Uterus (tissue), 4 donors: ENCODE data around the gene RPLP2. TPM values are rescaled to one million over a fixed set of nuclear protein-coding genes. Genes with fewer than 3 reads are reported as not detected.

Experiments
- DNase-seq, 2 donors: peaks; one replicate each; pipeline ENCODE4 v3.0.0-alpha.2; 2019 to 2020
- H3K27ac ChIP-seq, 2 donors: fragments of 200-600 bp; sonication (generic); 1 replicate in 1 of 2; 2 replicates in 1 of 2; pipeline ENCODE4 v1.5.1; 2016 to 2018
- H3K27me3 ChIP-seq, 2 donors: fragments of 200-600 bp; sonication (generic); one replicate each; pipeline ENCODE4 v1.5.1; 2018 to 2019; ENCODE audit warnings: control low read depth in 1 of 2
- H3K36me3 ChIP-seq, 2 donors: fragments of 200-600 bp; sonication (generic); one replicate each; pipeline ENCODE4 v1.5.1; 2019; ENCODE audit warnings: control low read depth in 1 of 2
- H3K4me1 ChIP-seq, 2 donors: fragments of 200-600 bp; sonication (generic); one replicate each; pipeline ENCODE4 v1.5.1; 2018 to 2019; ENCODE audit warnings: control low read depth in 1 of 2
- H3K4me3 ChIP-seq, 2 donors: fragments of 200-600 bp; sonication (generic); 1 replicate in 1 of 2; 2 replicates in 1 of 2; pipeline ENCODE4 v1.5.1; 2018 to 2019; ENCODE audit warnings: mild to moderate bottlenecking in 1 of 2
- H3K9me3 ChIP-seq, 2 donors: fragments of 200-600 bp; sonication (generic); one replicate each; pipeline ENCODE4 v1.5.1; 2019; ENCODE audit warnings: control low read depth in 1 of 2
- POLR2A ChIP-seq, 2 donors: fragments of 450-650 bp; IDR thresholded peaks; one replicate each; pipeline ENCODE4 v1.6.1; 2016; ENCODE audit warnings: antibody characterized with exemption in 2 of 2, mild to moderate bottlenecking in 1 of 2, moderate library complexity in 1 of 2
- intact Hi-C: fragments of 100-400 bp; cut with DNase I; formaldehyde crosslinking; loops from one replicate; pipeline ENCODE4 v1.15.1; 2023; ENCODE audit warnings: low total_unique reads
- total RNA-seq, 4 donors: library from RNA; depleted of rRNA in 3 of 4; stranded (reverse); fragments of >200 nt in 3 of 4; gene quantifications; one replicate each; pipeline versions ENCODE4 v1.1.0 to v1.2.4, GENCODE V29; 2014 to 2023
- TF ChIP-seq, protein P1 (sequence below), 4 experiments: fragments of 200-600 bp in 2 of 4; fragments of 450-650 bp in 2 of 4; sonication (generic) in 2 of 4; IDR thresholded peaks; one replicate each; pipeline ENCODE4 v1.5.1; 2016 to 2019; ENCODE audit warnings: antibody characterized with exemption in 4 of 4, mild to moderate bottlenecking in 2 of 4, moderate library complexity in 1 of 4
- donor health status: DM: yes; HTN: yes; CAD: no.

Gene RPLP2
- total RNA-seq, 4 donors from 2014 or later: 100 to 1,968 (median 496) TPM

DNA sequence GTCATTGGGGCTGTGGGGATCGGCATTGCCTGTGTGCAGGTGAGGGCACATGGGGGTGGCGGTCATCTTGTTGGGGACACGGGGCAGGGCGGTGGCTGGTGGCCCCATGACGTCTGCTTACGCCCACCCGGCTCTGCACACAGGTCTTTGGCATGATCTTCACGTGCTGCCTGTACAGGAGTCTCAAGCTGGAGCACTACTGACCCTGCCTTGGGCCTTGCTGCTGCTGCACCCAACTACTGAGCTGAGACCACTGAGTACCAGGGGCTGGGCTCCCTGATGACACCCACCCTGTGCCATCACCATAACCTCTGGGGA, 28.2 kb downstream of the RPLP2 start:
- no peak for DNase-seq
- intact Hi-C loops: no loop called here
- Histone ChIP-seq H3K9me3 (no peaks in the 10 kb centered on the region), H3K4me3 (no peak overlapping the region), H3K27me3 (no peaks in the 10 kb centered on the region), H3K27ac (no peak overlapping the region), H3K4me1 (peaks cover 7 to 33% of the 10 kb centered on the region in 2 donors), H3K36me3 (no peaks in the 10 kb centered on the region)
- TF ChIP-seq, protein P1, sequence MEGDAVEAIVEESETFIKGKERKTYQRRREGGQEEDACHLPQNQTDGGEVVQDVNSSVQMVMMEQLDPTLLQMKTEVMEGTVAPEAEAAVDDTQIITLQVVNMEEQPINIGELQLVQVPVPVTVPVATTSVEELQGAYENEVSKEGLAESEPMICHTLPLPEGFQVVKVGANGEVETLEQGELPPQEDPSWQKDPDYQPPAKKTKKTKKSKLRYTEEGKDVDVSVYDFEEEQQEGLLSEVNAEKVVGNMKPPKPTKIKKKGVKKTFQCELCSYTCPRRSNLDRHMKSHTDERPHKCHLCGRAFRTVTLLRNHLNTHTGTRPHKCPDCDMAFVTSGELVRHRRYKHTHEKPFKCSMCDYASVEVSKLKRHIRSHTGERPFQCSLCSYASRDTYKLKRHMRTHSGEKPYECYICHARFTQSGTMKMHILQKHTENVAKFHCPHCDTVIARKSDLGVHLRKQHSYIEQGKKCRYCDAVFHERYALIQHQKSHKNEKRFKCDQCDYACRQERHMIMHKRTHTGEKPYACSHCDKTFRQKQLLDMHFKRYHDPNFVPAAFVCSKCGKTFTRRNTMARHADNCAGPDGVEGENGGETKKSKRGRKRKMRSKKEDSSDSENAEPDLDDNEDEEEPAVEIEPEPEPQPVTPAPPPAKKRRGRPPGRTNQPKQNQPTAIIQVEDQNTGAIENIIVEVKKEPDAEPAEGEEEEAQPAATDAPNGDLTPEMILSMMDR (IDR thresholded peaks at IDR 0.05): no peak

DNA sequence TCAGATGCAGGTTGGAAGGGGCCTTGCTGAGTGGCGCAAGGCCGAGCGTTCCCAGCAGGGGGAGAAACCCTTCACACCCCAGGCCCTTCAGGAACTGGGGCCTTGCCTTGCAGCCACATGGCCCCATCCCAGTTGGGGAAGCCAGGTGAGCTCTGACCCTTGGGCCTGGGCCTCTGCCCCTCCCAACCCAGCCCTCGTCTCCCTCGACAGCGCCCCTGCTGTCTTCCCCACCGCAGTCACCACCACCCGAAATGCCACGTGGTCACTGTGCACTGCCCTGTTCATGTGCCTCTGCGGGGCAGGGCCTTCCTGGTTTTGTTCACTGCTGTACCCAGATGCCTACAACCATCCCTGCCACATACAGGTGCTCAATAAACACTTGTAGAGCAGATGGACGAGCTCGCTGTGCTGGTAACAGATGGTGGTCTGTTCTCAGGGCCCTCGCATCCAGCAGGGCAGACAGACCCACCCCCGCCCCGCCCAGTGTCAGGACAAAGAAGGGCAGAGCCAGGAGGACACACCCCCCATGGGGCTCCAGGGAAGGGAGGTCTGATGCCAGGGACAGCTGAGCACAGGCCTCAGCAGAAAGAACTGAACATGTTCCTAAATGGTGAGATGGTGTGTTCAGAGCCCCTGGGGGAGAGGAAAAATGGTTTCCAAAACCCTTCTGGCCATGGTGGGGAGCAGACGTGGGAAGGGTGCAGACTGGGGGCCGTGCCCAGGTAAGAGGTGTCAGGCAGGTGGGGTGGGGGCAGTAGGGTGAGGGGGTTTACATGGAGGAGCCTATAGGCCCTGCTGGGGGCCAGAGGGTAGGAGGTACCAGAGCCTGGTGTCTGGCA, 28.9 kb downstream of the RPLP2 start:
- intact Hi-C loops: no loop called here
- H3K9me3 ChIP-seq: no peaks in the 10 kb centered on the region
- TF ChIP-seq, protein P1 (IDR thresholded peaks at IDR 0.05): no peak
- no peak for TF ChIP-seq POLR2A (IDR thresholded peaks at IDR 0.05)
- H3K27me3 ChIP-seq: no peaks in the 10 kb centered on the region
- no peak overlapping the region for H3K4me3 ChIP-seq
- no peak overlapping the region for H3K27ac ChIP-seq
- no peak for DNase-seq
- H3K4me1 ChIP-seq: peaks cover 7 to 30% of the 10 kb centered on the region in 2 donors
- no peaks in the 10 kb centered on the region for H3K36me3 ChIP-seq

DNA sequence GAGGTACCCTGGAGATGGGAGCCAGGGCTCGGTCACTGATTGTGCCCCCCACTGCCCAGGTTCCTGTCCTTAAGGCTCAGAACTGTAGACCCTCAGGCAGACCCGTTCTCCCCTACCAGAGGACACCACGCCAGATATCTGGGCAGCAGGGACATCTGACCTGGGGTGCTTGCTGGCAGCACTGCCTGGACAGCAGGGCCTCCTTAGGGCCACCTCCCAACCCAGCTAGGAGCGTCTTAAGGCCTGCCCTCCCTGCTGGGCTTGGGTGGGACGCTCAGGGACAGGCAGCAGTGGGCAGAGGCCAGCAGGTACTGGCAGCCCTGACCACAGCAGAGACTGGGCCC, 29.5 kb downstream of the RPLP2 start:
- TF ChIP-seq, protein P1 (IDR thresholded peaks at IDR 0.05): no peak
- TF ChIP-seq POLR2A (IDR thresholded peaks at IDR 0.05): no peak
- no peak overlapping the region for H3K27ac ChIP-seq
- H3K4me3 ChIP-seq: no peak overlapping the region
- H3K36me3 ChIP-seq: no peaks in the 10 kb centered on the region
- intact Hi-C loops: no loop called here
- no peak for DNase-seq
- H3K9me3 ChIP-seq: no peaks in the 10 kb centered on the region
- peaks cover 7 to 24% of the 10 kb centered on the region in 2 donors for H3K4me1 ChIP-seq
- no peaks in the 10 kb centered on the region for H3K27me3 ChIP-seq

DNA sequence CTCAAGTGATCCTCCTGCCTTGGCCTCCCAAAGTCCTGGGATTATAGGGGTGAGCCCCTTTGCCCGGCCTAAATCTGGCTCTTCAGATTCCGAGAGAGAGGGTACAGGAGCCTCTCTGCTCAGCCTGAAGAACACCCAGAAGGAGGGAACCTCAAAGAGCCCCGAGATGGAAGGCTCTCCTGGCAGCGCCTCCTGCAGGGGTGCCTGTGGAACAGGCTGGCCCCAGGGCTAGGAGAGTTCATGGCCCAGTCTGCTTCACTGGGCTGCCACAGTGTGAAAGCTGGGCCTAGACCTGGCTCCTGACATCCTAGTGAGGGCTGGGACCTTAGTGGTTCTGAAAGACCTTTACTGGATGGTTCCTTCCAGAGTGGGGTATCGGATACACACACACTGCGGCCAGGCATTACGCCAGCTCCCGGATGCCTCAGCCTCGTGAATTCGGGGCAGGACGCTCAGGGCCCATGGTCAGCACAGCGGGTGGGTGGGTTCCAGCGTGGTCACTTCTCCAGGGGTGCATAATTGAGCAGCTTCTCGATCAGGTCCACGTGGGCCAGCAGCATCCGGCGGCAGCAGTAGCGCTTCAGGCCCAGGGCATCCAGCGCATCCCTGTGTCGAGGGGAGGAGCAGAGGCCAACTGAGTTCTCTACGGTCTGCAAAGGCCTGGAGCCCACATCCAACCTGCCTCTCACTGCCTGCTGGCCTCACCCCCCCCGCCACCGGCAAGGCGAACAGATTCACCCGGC, 30.3 kb downstream of the RPLP2 start:
- intact Hi-C loops: no loop called here
- H3K27me3 ChIP-seq: no peaks in the 10 kb centered on the region
- H3K4me3 ChIP-seq: no peak overlapping the region
- no peaks in the 10 kb centered on the region for H3K9me3 ChIP-seq
- peaks cover 7 to 19% of the 10 kb centered on the region in 2 donors for H3K4me1 ChIP-seq
- H3K27ac ChIP-seq: no peak overlapping the region
- no peaks in the 10 kb centered on the region for H3K36me3 ChIP-seq
- TF ChIP-seq, protein P1 (IDR thresholded peaks at IDR 0.05): no peak
- TF ChIP-seq POLR2A (IDR thresholded peaks at IDR 0.05): no peak
- DNase-seq: no peak

DNA sequence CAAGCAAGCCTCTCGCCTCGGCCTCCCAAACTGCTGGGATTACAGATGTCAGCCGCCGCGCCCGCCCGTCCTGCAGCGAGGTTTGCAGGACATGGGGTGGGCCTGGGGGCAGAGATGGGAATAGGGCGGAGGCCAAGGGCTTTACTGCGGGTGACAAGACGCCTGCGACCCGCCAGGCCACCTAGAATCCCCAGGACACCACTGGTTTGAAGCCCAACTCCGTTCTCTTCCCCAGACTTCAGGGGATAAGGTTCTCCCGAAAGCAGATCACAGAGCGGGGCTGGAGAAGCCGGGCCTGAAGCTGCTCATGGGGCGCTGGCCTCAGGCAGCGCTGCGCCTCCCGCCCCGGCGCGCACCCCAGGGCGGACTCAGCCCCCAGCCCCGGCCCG, 32.2 kb downstream of the RPLP2 start:
- intact Hi-C loops: no loop called here
- peaks cover 7 to 25% of the 10 kb centered on the region in 2 donors for H3K4me1 ChIP-seq
- H3K9me3 ChIP-seq: no peaks in the 10 kb centered on the region
- H3K27me3 ChIP-seq: no peaks in the 10 kb centered on the region
- H3K4me3 ChIP-seq: peak overlapping the region; percentile 71 to 99
- H3K36me3 ChIP-seq: no peaks in the 10 kb centered on the region
- H3K27ac ChIP-seq: peak overlapping the region; percentile 95 to 97
- TF ChIP-seq, protein P1 (IDR thresholded peaks at IDR 0.05): no peak
- TF ChIP-seq POLR2A (IDR thresholded peaks at IDR 0.05): no peak
- no peak for DNase-seq
